Activated CD4-positive, alpha-beta T cell treated with anti-CD3 and anti-CD28 coated beads, Interleukin-2, Interleukin-6, amounts not matched to agents 100 ng/mL and 50 ng/mL, durations not matched to agents 16 hours and 8 hours (primary cell): Measurements from ENCODE around the gene PRSS57.
"Not testable (repeated sequence)": the region's sequence is repeated elsewhere in the genome, so short reads cannot be mapped to it uniquely, and the experiment has no call there.

Experiments used
- DNase-seq: peaks from one replicate; pipeline ENCODE4 v3.0.0-alpha.2; 2020

Gene PRSS57

DNA sequence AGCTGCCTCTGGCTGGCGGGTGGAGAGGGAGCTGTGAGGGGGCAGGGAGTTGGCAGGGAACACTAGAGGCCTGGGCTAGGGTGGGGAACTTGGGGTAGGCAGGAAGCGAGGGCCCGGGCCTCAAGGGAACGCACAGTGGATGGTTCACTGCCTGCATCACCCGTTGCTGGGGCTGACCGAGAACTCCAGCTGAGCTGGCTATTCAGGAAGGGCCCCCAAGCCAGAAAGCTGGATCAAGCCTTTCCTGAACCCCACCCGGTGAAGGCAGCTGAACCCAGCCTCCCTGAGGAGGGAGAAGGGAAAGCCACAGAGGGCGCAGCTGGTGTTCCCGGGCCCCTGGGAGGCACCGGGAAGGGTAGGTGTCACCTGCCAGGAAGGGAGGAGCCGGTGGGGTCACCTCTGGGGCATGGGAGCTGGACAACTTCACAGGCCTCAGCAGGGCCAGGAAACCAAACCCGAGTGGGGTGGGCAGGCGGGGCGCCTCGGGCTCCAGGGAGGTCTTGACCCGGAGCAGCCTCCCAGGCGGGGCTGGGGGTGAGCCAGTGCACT, 27.4 kb upstream of the PRSS57 start:
- DNase-seq = no peak

DNA sequence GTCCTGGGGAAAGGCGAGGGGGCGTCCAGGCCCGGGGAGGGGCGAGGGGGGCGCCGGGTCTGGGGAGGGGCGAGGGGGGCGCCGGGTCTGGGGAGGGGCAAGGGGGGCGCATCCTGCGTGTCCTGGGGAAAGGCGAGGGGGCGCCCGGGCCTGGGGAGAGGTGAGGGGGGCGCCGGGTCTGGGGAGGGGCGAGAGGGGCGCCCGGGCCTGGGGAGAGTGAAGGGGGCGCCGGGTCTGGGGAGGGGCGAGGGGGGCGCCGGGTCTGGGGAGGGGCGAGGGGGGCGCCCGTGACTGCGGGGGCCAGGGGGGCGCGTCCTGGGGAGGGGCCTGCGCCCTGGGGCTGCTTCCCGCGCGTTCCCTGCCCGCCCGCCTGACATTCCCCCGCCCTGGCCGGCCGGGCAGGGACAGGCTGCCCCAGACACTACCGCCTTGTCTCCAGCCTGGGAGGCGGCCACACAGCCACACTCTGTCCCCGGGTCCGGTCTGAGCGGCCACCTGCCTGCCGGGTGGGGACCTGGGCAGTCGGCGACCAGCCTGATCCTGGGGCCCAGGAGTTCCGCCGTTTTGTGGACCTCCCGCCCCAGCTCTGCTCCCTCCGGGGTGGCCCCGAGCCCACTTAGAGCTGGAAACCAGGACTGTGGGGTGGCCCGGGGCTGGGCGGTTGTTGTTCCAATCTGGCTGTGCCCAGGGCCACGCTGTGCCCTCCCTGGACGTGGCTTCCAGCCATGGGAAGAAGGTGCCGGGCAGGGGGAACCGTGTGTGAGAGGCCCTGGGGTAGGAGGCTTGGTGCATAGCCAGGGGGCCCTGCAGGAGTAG, 25.3 kb upstream of the PRSS57 start:
- no peak for DNase-seq

DNA sequence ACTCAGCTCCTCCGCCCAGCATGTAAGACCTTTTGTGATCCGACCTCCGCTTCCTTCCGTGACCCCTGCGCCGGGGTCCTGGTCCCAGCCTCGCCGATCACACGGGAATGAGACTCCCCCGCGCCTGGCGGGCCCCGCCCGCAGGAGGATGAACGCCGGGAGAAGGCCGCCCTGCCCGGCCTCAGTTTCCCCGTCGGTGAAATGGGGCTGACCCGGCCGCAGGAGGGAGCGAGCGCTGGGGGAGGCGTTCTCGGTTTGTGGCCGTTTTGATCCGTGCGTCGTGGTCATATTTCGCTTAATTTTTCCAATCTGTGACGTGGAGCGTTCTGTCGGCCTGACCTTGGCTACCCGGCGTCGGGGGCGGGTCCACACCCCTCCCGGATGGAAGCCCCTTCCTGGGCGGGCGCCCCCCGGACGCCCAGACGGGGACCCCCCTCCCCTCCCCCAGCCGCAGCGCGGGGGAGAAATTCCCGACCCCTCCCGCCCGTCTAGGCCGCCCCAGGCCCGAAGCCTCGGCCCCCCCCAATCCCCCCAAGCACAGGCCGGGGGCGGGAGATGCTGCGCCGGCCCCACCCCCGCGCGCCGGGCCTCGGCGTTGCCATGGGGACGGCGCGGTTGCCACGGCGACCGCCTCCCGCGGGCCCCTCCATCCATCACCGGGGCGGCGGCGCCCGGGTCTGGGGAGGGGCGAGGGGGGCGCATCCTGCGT, 24.5 kb upstream of the PRSS57 start:
- DNase-seq = no peak

DNA sequence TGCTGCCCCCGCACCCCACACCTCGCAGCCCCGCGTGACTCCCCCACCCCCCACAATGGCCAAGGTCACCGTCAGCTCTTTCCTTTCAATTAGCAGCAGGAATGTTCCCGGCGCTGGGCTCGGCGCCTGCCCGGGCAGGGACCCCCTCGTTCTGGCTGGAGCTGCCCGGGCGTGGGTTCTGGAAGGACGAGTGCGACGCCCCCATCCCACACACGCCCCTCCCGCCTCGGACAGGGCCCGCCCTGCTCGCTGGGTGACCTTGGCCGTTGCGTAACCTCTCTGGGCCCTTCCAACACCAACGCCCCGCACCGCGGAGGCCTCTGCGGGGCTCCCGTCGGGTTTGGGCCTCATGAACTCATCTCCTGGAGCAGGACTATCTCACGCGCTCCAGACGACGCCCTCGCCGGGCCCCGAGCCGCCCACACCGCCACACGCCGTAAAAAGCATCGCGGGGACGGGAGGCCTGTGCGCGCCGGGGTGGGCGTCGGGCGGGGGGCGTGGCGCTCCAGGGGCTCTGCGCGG, 23.8 kb upstream of the PRSS57 start:
- no peak for DNase-seq

DNA sequence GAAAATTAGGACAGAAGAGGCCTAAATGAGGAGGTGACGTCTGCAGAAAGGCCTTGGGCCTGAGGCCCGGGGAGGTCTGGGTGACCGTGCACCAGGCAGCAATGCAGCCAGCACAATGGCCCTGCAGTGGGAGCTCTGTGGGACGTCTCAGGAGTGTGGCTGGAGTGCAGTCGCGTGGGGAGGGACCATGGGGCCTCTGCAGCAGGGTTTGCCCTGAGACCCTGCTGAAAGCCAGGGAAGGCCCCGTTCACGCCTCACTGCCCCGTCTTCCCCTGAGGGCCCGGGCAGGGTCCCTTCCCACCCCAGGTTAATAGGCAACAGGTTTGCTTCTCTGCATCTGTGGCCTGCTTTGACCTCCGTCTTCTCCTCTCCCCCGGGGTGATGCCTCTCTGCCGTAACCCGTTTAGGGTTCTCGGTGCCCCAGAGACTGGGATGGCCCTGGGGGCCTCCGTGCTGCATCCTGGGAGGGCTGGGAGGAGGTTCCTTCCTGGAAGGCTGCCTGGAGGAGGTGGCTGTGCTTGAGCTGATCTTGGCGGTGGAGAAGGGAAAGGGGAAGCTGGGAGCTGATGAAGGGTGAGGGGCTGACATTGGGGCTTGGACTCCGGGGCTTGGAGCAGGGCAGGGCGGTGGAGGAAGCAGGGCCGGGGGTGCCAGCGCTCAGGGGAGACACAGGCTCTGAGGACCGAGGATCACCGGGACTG, 23.1 kb upstream of the PRSS57 start:
- DNase-seq = no peak

DNA sequence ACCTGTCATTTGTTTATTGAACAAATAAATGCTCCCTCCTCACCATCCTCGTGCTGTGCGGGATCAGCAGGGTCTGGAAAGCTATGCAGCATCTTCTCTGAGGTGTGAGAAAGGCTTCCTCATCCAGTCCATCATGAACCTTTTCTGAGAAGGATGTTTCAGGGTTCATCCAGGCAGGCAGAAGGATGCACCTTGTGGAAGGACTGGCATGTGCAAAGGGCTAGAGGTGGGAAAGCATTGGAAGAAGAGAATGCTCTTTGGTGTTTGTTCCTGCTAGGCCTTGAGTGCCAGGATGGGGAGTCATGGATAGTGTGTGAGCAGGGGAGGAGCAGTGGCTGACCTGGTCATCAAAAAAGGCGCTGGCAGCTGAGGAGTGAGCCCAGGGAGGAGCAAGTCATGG, 20.1 kb upstream of the PRSS57 start:
- no peak for DNase-seq

DNA sequence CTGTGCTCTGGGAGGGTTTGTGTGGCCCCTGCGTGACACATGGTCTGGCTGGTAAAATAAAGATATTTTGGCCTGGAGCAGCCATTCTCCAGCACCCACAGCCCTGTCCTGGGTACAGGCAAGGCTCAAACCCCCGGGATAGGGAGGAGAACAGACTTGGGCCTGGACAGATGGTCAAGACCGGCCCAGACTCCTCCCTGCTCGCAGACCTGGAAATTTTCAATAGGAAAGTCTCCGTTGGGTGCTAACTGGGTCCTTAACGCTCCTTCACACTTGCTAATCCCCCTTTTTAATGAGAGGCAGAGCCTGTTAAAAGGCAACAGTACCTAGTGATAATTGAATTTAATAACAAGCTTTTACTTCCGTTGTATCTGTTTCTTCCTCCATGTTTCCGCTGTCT, 16.0 kb upstream of the PRSS57 start:
- DNase-seq = no peak

DNA sequence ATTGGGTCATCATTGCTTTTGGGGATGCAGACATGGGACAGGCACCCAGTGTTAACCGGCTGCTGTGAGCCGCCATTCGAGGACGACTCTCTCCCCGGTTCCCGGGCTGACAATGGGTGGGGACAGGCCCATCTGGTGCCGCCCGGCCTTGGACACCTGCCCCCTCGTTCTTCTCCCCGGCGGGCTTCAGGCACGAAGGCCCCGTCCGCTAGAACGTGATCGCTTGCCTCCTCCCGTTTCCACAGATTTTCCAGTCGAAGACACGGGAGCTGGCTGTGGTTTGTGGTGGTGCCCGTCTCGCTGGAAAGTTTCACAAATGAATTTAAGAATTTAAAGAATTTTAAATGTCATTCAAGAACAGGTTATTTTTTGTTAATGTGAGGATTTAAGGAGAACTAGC, 15.5 kb upstream of the PRSS57 start:
- DNase-seq = no peak

DNA sequence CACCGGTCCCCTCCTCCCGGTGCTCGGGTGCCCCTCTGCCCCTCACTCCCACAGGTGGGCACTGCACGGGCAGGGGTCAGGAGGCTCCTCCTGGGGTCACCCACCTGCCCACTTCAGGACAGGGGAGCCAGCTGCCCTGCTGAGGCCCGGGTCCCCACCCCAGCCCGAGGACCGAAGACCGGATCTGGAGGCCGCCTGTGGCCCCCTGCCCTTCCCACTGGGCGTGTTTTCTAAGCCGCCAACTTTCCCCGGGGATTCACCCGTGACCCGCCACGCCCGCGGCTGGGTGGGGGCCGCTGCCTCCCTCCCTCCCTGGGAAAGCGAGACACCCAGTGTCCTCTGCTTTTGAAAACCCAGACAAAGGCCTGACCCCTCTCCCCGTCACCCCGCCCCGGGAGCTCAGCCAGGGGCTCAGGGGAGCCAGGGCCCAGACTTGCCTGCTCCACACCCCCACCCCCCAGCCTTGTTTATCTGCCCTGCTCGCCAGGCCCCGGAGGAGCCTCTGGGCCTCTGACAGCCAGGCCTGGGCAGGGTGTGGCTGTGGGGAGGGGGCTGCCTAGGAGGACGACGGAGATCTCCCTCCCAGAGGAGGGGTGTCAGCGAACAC, 14.8 kb upstream of the PRSS57 start:
- DNase-seq = no peak

DNA sequence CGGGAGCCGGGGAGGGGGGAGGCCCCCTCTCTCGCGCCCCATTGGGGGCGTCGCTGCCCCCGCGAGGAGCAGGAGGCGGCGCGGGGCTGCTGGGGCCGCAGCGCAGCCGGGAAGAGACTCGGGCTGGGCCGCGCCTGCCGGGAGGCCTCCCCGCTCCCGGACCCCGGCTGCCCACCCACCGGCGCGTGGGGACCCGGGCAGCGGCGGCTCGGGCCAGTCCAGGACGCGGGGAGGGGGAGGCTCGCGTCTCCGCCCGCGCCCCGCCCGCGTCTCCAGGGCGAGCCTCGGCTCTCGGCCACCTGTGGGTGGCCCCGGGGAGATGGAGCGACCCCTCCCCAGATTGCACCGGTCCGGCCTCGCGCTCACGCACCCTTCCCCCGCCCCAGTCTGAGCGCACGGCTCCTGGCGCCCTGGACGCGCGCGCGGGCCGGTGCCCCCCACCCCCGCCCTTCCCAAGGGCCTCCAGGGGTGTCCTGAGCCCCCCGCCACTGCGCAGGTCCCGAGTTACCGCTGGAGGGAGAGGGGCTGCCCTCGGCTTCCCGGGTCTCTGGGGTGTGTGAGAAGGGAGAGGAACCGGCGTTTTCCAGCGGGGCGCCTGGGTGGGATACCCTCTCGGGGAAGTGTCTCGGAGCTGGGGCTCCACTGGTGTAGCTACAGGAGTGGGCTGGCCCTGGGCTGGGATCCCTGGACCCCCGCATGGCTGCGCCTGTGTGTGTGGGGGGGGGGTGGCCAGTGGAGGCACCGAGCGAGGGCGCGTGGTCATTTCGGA, 14.1 kb upstream of the PRSS57 start:
- no peak for DNase-seq

DNA sequence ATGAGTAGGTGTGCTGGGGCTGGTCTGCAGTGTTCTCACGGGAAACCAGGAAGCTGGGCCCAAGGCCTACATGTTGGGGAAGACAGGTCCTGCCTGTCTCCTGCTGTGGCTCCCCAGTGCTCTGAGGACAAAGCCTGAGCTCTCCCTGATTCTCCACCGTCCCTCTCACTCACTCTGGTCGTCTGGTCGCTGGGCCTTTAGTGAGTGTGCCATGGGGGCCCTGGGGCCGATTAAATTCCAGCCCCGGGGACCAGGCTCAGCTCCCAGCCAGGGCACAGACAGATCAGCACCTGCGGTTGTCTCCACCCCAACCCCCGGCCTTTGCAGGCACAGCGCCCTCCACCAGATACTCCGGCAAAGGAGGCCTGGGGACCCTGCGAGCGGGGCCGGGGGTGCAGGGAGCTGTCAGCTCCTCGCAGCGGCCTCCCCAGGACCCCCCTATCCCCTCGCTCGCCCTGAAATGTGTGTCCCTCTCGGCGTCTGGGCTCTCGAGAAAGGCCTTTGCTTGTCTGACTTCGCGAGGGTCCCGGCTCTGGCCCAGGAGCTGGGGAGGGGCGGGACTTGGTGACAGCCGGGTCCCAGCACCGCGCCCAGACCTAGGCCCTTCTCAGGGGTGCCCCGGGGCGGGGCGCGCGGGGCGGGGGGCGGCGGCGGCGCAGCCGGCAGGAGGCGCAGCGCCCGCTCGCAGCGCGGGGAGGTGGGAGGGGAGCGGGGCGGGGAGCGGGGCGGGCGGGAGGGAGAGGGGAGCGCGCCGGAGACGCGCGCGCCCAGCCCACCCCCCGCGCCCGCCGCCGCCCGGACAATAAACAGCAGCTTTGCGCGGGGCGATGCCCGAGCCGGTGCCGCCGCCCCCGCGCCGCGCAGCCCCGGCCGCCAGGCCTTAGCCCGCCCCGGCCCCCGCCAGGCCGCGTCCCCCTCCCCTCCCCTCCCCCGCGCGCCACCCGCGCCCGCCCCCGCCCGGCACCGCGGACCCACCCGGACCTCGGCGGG, 13.2 kb upstream of the PRSS57 start, which contains the start of gene PALM:
Gene PALM (plus strand): TSS at position 782 of the 990 bp plus-strand sequence. CDS start 212 bp downstream, outside the sequence.
- no peak for DNase-seq

DNA sequence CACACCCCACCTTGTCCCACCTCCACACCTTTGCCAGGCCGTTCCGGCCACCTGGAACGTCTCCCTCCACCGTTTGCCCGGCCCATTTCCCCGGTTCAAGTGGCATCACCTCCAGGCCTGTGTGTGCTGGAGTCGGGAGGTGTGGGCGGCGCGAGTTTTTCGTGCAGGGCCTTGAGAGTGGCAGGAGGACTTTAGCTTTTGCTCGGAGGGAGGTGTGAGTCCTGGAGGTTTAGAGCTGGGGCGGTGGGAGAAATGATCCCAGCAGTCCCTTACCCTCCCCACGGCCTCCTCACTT, 9.1 kb upstream of the PRSS57 start:
- DNase-seq = no peak

DNA sequence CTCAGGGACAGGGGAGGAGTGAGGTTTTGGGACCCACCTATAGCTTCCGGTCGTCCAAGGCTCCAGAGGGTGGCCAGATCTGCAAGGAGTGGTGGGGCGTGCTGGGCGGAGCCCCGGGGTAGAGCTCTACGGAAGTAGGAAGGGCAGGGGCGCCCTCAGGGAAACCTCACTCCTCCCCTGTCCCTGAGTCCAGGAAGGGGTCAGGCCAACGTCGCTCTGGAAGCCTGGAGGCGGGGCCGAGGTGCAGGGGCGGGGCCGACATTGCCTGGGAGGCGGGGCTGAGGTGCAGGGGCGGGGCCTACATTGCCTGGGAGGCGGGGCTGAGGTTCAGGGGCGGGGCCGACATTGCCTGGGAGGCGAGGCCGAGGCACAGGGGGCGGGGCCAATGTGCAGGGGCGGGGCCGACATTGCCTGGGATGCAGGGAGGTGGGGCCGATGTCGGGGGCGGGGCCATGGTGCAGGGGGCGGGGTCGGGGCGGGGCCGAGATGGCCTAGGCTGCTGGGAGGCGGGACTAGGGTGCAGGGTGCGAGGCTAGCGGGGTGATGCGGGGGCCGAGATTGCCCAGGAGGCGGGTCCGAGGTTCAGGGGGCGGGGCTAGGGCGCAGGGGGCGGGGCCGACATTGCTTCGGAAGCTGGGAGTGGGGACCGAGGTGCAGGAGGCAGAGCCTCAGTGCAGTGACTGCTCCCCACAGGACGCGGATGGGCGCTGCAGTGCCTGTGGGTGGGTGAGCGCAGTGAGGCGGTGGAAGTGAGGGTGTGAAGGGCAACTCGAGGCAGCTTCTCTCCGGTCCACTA, 8.6 kb upstream of the PRSS57 start:
- DNase-seq = peak; percentile 74

DNA sequence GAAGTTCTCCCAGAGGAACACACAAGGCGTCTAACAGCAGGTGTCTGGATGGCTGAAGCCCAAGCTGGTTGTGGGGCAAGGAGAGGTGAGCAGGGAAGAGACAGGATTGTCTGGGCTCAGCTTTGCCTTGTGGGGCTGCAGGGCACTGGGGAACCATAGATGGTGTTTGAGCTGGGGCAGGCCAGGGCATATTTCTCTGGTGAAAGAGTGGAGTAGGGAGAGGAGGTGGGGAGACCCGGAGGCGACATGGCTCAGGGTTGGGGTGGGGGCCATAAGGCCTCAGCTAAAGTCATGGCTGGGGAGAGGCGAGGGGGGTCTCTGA, 8.0 kb upstream of the PRSS57 start:
- no peak for DNase-seq

DNA sequence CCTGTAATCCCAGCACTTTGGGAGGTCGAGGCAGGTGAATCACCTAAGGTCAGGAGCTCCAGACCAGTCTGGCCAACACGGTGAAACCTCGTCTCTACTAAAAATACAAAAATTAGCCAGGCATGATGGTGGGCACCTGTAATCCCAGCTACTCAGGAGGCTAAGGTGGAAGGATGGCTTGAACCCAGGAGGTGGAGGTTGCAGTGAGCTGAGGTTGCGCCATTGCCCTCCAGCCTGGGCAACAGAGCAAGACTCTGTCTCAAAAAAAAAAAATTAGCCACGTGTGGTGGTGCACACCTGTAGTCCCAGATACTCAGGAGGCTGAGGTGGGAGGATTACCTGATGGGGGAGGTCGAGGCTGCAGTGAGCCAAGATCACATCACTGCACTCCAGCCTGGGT, 7.6 kb upstream of the PRSS57 start:
- not testable (repeated sequence) for DNase-seq

DNA sequence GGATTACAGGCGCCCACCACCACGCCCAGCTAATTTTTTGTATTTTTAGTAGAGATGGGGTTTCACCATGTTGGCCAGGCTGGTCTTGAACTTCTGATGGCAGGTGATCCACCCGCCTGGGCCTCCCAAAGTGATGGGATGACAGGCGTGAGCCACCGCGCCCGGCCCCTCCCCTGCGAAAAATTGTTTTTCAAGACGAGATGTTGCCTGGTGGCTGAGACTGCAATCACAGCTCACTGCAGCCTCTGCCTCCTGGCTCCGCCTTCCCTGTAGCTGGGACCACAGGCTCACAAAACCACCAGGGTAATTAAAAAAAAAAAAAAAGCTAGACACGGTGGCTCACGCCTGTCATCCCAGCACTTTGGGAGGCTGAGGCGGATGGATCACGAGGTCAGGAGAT, 4.6 kb upstream of the PRSS57 start:
- not testable (repeated sequence) for DNase-seq

DNA sequence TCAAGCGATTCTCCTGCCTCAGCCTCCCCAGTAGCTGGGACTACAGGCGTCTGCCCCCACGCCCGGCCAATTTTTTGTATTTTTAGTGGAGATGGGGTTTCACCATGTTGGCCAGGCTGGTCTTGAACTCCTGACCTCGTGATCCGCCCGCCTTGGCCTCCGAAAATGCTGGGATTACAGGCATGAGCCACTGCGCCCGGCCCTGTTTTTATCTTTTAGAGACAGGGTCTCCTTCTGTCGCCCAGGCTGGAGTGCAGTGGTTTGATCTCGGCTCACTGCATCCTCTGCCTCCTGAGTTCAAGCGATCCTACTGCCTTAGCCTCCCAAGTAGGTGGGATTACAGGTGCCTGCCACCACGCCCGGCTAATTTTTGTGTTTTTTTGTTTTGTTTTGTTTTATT, 3.3 kb upstream of the PRSS57 start:
- not testable (repeated sequence) for DNase-seq

DNA sequence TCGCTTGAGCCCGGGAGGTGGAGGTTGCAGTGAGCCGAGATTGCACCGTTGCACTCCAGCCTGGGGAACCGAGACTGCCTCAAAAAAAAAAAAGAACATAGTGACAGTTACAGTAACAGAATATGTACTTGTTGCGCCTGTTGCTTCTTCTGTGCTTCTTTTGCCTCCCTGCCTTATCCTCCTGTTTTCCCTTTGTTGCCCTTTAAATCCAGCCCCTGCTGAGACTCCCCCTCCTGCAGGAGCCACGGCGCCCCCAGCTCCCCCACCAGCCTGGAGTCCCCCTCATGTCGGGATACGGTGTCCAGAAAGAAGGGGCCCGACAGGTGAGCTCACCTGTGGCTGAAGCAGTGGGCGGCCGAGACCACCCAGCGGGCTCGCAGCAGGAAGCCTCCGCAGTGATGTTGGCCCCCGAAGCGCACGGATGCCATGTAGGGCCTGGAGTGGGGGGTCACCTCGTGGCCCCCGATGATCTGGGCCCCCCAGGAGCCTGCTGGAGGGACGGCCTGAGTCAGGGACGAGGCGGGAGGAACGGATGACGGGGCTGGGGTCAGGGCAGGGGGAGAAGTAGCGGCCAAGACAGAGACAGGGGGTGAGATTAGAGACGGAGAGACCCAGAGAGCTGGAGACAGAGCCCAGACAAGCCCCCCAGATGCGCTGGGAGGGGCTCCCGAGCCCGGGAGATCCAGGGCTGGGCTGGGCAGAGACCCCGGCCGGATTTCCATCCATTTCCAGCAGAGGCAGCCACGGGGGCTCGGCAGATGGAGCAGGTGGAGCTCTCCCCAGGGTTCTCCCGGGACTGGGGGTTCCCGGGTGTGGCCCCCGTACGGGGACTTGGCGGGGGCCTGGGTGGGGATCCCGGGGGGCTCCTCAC, 536 bp downstream of the PRSS57 start:
- DNase-seq = no peak

DNA sequence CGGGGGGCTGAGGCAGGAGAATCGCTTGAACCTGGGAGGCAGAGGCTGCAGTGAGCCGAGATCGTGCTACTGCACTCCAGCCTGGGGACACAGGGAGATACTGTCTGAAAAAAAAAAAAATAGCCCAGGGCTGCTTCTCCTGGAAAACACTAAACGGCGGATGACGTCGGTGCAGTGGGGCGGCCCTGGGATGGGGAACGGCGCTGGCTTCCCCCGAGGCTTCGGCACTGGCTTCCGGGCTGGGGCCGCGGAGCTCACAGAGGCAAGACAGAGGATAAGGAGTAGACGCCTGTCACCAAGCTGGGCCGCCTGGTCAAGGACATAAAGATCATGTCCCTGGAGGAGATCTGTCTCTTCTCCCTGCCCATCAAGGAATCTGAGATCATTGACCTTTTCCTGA, 5.0 kb downstream of the PRSS57 start:
- no peak for DNase-seq
